Measurements from ENCODE around the gene PTCH2.
A peak's percentile ranks its signal among the peaks of the same experiment; 100 is the strongest.

PTCH2 gene

DNA sequence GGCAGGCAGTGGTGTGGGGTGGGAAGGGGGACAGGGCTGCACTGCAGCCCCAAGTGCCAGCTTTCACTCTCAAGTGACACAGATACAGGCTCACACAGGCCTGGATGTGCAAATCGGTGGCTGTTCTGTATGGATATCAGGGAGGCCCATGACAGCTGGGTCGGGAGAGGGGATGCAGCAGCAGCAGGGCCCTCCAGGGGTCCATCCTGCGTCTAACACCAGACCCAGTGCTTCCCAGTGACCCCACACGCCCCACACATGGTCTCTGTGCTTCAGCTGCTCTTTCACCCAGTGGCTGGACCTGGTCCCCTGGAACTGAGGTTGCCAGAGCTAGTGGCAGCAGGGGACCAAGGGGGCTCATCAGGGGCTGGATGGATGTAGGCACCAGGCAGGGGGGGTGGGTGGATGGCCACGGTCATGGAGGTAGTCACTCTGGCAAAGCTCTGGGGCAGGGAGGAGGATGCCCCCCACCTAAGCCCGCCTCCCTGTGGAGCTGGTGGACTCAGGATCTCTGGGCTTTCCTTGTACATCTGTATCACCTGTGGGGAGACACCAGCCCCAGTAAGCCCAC, 20.8 kb downstream of the PTCH2 start:
- no peak overlapping the region for H3K9ac ChIP-seq (ENCODE audit: low read length)
- no peak overlapping the region for H3K27ac ChIP-seq (ENCODE audit: low read length)
- H3K9me3 ChIP-seq (ENCODE audit: insufficient read depth, low read length): no peaks in the 10 kb centered on the region
- H3K4me2 ChIP-seq (ENCODE audit: low read length): no peak overlapping the region
- no peaks in the 10 kb centered on the region for H3K27me3 ChIP-seq (ENCODE audit: low read depth, low read length)
- TF ChIP-seq EZH2phosphoT487 (IDR thresholded peaks at IDR 0.05; ENCODE audit: low read depth): no peak
- TF ChIP-seq, protein P1, sequence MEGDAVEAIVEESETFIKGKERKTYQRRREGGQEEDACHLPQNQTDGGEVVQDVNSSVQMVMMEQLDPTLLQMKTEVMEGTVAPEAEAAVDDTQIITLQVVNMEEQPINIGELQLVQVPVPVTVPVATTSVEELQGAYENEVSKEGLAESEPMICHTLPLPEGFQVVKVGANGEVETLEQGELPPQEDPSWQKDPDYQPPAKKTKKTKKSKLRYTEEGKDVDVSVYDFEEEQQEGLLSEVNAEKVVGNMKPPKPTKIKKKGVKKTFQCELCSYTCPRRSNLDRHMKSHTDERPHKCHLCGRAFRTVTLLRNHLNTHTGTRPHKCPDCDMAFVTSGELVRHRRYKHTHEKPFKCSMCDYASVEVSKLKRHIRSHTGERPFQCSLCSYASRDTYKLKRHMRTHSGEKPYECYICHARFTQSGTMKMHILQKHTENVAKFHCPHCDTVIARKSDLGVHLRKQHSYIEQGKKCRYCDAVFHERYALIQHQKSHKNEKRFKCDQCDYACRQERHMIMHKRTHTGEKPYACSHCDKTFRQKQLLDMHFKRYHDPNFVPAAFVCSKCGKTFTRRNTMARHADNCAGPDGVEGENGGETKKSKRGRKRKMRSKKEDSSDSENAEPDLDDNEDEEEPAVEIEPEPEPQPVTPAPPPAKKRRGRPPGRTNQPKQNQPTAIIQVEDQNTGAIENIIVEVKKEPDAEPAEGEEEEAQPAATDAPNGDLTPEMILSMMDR (IDR thresholded peaks at IDR 0.05; ENCODE audit: low read depth, low read length): no peak
- peaks cover 10% of the 10 kb centered on the region for H3K36me3 ChIP-seq (replicated peaks; ENCODE audit: low read depth, low read length)
- H3K79me2 ChIP-seq (ENCODE audit: low read length): no peaks in the 10 kb centered on the region
- no peak overlapping the region for H2AFZ ChIP-seq (ENCODE audit: low read depth, low read length)
- H3K4me1 ChIP-seq (ENCODE audit: low read length): peaks cover 19% of the 10 kb centered on the region
- no peak overlapping the region for H3K4me3 ChIP-seq (ENCODE audit: low read length)
- no peaks in the 10 kb centered on the region for H4K20me1 ChIP-seq (ENCODE audit: insufficient read depth, low read length)

DNA sequence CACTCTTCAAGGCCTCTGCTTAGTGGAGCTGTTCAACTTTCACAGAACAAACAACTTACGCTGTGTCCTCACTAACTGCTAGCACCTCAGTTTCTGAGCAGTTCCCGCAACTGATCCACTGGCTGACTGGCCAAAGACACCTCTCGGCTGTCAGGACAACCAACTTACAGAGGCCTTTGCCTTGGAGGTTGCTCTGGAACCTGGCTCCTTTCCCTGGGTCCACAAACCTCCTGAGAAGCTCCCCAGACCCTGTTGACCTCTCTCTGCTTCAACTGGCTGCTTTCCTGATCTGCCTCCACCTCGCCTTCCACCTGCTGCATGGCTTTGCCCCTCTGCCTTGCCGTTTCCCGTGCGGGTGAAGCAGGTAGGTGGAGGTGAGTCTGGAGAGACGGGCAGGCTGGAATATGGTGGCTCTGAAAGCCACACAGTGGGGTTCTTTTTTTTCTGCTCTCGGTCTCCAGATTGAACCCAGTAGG, 21.8 kb downstream of the PTCH2 start:
- Histone ChIP-seq H3K9ac (ENCODE audit: low read length) (no peak overlapping the region), H3K27me3 (ENCODE audit: low read depth, low read length) (no peaks in the 10 kb centered on the region), H3K27ac (ENCODE audit: low read length) (no peak overlapping the region), H3K4me2 (ENCODE audit: low read length) (peak overlapping the region; percentile 100), H3K4me3 (ENCODE audit: low read length) (no peak overlapping the region), H3K9me3 (ENCODE audit: insufficient read depth, low read length) (no peaks in the 10 kb centered on the region), H3K4me1 (ENCODE audit: low read length) (peaks cover 19% of the 10 kb centered on the region), H3K79me2 (ENCODE audit: low read length) (no peaks in the 10 kb centered on the region), H2AFZ (ENCODE audit: low read depth, low read length) (no peak overlapping the region), H3K36me3 (replicated peaks; ENCODE audit: low read depth, low read length) (peaks cover 14% of the 10 kb centered on the region), H4K20me1 (ENCODE audit: insufficient read depth, low read length) (no peaks in the 10 kb centered on the region)
- TF ChIP-seq, protein P1 (IDR thresholded peaks at IDR 0.05; ENCODE audit: low read depth, low read length): no peak
- TF ChIP-seq EZH2phosphoT487 (IDR thresholded peaks at IDR 0.05; ENCODE audit: low read depth): no peak

DNA sequence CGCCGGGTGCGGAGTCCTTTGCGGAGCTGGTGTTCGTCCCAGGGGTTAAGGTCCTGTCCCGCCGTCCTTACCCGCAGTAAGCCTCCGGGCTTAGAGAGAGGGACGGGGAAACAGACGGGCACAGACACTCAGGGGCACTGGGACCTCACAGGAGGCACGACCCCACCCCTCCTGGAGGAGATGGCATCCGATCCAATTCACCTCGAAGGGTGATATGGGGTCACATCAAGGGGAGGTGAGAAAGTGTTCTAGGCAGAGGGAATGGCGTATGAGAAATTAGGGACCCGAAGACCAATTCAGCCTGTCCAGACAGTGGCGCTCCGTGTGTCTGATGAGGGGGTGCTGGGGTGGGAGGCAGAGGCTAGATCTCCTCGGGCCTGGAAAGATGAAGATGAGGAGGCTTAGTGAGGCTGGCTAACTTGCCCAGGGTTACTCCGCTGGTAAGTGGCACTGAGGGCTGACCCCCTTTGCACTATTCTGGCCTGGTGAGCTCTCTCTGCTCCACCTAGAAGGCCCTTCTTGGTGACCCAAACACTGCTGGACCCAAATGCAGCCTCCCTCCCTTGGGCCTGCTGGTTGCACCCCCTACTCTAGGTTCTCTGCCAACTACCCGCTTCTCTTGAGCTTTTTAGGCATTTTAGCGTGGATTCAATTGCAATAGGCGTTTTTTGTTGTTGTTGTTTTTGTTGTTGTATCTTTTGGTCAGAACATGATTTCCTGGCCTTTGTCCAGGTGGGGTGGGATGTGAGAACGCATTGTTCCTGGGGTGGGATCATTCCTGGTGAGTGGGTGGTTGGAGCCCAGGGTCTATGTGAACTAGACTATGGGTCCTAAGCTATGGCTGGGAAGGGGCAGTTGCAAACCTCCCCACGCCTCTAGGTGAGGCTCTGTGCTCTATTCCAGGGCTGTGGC, 22.5 kb downstream of the PTCH2 start:
- peaks cover 19% of the 10 kb centered on the region for H3K4me1 ChIP-seq (ENCODE audit: low read length)
- peak overlapping the region; percentile 97 for H3K4me3 ChIP-seq (ENCODE audit: low read length)
- peak overlapping the region; percentile 100 for H3K4me2 ChIP-seq (ENCODE audit: low read length)
- H4K20me1 ChIP-seq (ENCODE audit: insufficient read depth, low read length): no peaks in the 10 kb centered on the region
- peaks cover 17% of the 10 kb centered on the region for H3K36me3 ChIP-seq (replicated peaks; ENCODE audit: low read depth, low read length)
- H3K9me3 ChIP-seq (ENCODE audit: insufficient read depth, low read length): no peaks in the 10 kb centered on the region
- no peak for TF ChIP-seq EZH2phosphoT487 (IDR thresholded peaks at IDR 0.05; ENCODE audit: low read depth)
- TF ChIP-seq, protein P1 (IDR thresholded peaks at IDR 0.05; ENCODE audit: low read depth, low read length): no peak; the same call in 1 of the 2 replicates
- H3K9ac ChIP-seq (ENCODE audit: low read length): peak overlapping the region; percentile 98
- peak overlapping the region; percentile 100 for H3K27ac ChIP-seq (ENCODE audit: low read length)
- H3K79me2 ChIP-seq (ENCODE audit: low read length): no peaks in the 10 kb centered on the region
- H2AFZ ChIP-seq (ENCODE audit: low read depth, low read length): peak overlapping the region; percentile 83; the same call in 1 of the 2 replicates
- H3K27me3 ChIP-seq (ENCODE audit: low read depth, low read length): no peaks in the 10 kb centered on the region

Measured in OCI-LY3 (cell line).